ENCODE measurements around the gene PRDX4. TPM values are rescaled to one million over a fixed set of nuclear protein-coding genes. Genes with fewer than 3 reads are reported as not detected.
A peak's percentile ranks its signal among the peaks of the same experiment; 100 is the strongest.
"Not testable (repeated sequence)": the region's sequence is repeated elsewhere in the genome, so short reads cannot be mapped to it uniquely, and the experiment has no call there.

PRDX4 gene
- total RNA-seq, 2 donors from 2014 or later: 62.2 to 117 TPM

GRCh38 chrX:23670528-23670927, 3.2 kb downstream of the PRDX4 start:
- H3K27ac ChIP-seq: no peak overlapping the region
- TF ChIP-seq CTCF (IDR thresholded peaks at IDR 0.05): no peak
- no peaks in the 10 kb centered on the region for H3K27me3 ChIP-seq (replicated peaks; ENCODE audit: insufficient read depth)
- no peaks in the 10 kb centered on the region for H3K36me3 ChIP-seq
- H3K4me1 ChIP-seq (ENCODE audit: control insufficient read depth in 1 of 2, low read depth in 2 of 2): no peaks in the 10 kb centered on the region
- no peak overlapping the region for H3K4me3 ChIP-seq
- H3K9me3 ChIP-seq: no peaks in the 10 kb centered on the region
- no peak for DNase-seq (ENCODE audit: low spot score)
- no peak for ATAC-seq (ENCODE audit: insufficient number of reproducible peaks, low FRiP score, low read depth)

GRCh38 chrX:23673108-23673507, 5.8 kb downstream of the PRDX4 start:
- no peaks in the 10 kb centered on the region for H3K36me3 ChIP-seq
- no peak for DNase-seq (ENCODE audit: low spot score)
- no peaks in the 10 kb centered on the region for H3K27me3 ChIP-seq (replicated peaks; ENCODE audit: insufficient read depth)
- H3K4me3 ChIP-seq: no peak overlapping the region
- no peaks in the 10 kb centered on the region for H3K9me3 ChIP-seq
- no peaks in the 10 kb centered on the region for H3K4me1 ChIP-seq (ENCODE audit: control insufficient read depth in 1 of 2, low read depth in 2 of 2)
- no peak for ATAC-seq (ENCODE audit: insufficient number of reproducible peaks, low FRiP score, low read depth)
- TF ChIP-seq CTCF (IDR thresholded peaks at IDR 0.05): no peak
- H3K27ac ChIP-seq: no peak overlapping the region

GRCh38 chrX:23676486-23676885, 9.2 kb downstream of the PRDX4 start:
- not testable (repeated sequence) for H3K9me3 ChIP-seq; H3K36me3 ChIP-seq; ATAC-seq (ENCODE audit: insufficient number of reproducible peaks, low FRiP score, low read depth); H3K4me3 ChIP-seq; H3K27ac ChIP-seq; H3K4me1 ChIP-seq (ENCODE audit: control insufficient read depth in 1 of 2, low read depth in 2 of 2); H3K27me3 ChIP-seq (replicated peaks; ENCODE audit: insufficient read depth); DNase-seq (ENCODE audit: low spot score)

DNA sequence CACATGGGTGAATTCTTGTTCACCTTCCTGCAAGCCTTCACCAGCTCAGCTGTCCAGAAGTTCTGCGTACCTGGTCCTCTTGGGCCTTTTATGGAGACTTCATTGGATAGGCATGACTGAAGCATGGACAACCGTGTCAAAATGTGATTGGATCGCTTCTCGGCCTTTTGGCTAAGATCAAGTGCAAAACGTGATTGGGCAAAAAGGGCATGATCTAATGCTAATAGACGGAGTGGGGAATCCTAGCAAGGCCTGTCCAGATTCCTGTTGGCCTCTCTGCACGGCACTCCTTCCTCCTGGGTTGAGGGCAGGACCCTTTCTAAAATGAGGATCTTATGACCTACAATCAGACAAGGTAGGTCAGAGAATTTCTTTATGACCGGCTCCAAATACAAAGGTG, 24.9 kb downstream of the PRDX4 start:
- H3K9me3 ChIP-seq: no peaks in the 10 kb centered on the region
- H3K4me1 ChIP-seq (ENCODE audit: control insufficient read depth in 1 of 2, low read depth in 2 of 2): no peaks in the 10 kb centered on the region
- TF ChIP-seq CTCF (IDR thresholded peaks at IDR 0.05): no peak
- ATAC-seq (ENCODE audit: insufficient number of reproducible peaks, low FRiP score, low read depth) (no peak), DNase-seq (ENCODE audit: low spot score) (no peak)
- H3K27ac ChIP-seq: no peak overlapping the region
- no peaks in the 10 kb centered on the region for H3K27me3 ChIP-seq (replicated peaks; ENCODE audit: insufficient read depth)
- no peak overlapping the region for H3K4me3 ChIP-seq
- no peaks in the 10 kb centered on the region for H3K36me3 ChIP-seq

- ATAC-seq (ENCODE audit: insufficient number of reproducible peaks, low FRiP score, low read depth) (no peak), DNase-seq (ENCODE audit: low spot score) (peak; percentile 2)
- Histone ChIP-seq H3K4me1 (ENCODE audit: control insufficient read depth in 1 of 2, low read depth in 2 of 2) (no peaks in the 10 kb centered on the region), H3K4me3 (no peak overlapping the region), H3K36me3 (no peaks in the 10 kb centered on the region), H3K27ac (no peak overlapping the region), H3K27me3 (replicated peaks; ENCODE audit: insufficient read depth) (no peaks in the 10 kb centered on the region), H3K9me3 (no peaks in the 10 kb centered on the region)
- peak; percentile 42 for TF ChIP-seq CTCF (IDR thresholded peaks at IDR 0.05)
Measured at GRCh38 chrX:23694606-23695005, 27.3 kb downstream of the PRDX4 start.

DNA sequence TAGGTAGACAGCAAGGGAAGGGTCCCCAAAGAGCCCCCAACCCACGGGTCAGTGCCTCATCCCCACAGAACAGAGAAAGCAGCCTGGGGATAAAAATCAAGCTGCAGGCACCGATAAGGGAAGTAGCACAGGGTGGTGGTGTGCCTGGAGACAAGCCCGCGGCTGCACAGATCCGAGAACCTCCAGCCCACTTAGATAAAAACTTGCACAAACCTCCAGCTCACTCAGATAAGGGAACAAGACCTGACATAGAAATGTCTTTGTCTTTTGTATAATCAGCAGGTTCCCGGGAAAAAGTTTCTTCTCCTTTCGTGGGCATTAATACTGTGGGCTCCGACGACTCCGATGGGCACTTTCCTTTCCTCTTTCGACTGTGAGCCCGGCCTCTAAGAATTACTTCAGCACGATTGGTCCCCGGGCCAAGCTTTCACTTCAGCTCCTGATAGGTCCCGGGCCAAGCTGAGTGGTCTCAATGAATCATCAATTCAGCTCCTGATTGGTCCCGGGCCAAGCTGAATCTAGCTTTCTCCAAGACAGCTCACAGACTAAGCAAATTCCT, 32.4 kb downstream of the PRDX4 start:
- no peaks in the 10 kb centered on the region for H3K4me1 ChIP-seq (ENCODE audit: control insufficient read depth in 1 of 2, low read depth in 2 of 2)
- no peak overlapping the region for H3K27ac ChIP-seq
- peaks cover 2% of the 10 kb centered on the region for H3K36me3 ChIP-seq
- peak overlapping the region; percentile 23 for H3K4me3 ChIP-seq
- DNase-seq (ENCODE audit: low spot score): peak; percentile 2
- no peaks in the 10 kb centered on the region for H3K9me3 ChIP-seq
- H3K27me3 ChIP-seq (replicated peaks; ENCODE audit: insufficient read depth): no peaks in the 10 kb centered on the region
- no peak for TF ChIP-seq CTCF (IDR thresholded peaks at IDR 0.05)
- ATAC-seq (ENCODE audit: insufficient number of reproducible peaks, low FRiP score, low read depth): no peak
